Calu3 (cell line): Measurements from ENCODE around the gene MAP2K1. TPM values are rescaled to one million over a fixed set of nuclear protein-coding genes. Genes with fewer than 3 reads are reported as not detected.

Source experiments
- BruUV-seq: library from RNA; stranded (reverse); fragments of 400-500 nt; replicated peaks from 2 replicates; lab custom pipeline; 2021; lab: Mats Ljungman, UMichigan
- CTCF ChIA-PET: fragments of 300-600 bp; sonication (Branson Sonifier 250); formaldehyde crosslinking; loops from one replicate; lab custom pipeline; 2022; ENCODE audit warnings: antibody characterized with exemption; lab: Charles Lee
- DNase-seq: peaks from one replicate; pipeline ENCODE4 v3.0.0; 2022
- H3K27ac Mint-ChIP-seq: one replicate; pipeline ENCODE4 v1.8.0; 2022; ENCODE audit warnings: mixed read lengths; ENCODE audit not compliant: unreplicated experiment
- H3K27me3 Mint-ChIP-seq: one replicate; pipeline ENCODE4 v1.8.0; 2022; ENCODE audit warnings: mixed read lengths; ENCODE audit not compliant: unreplicated experiment
- H3K36me3 Mint-ChIP-seq: one replicate; pipeline ENCODE4 v1.8.0; 2022; ENCODE audit warnings: mild to moderate bottlenecking, moderate library complexity, mixed read lengths; ENCODE audit not compliant: insufficient read depth, unreplicated experiment
- H3K4me1 Mint-ChIP-seq: one replicate; pipeline ENCODE4 v1.8.0; 2022; ENCODE audit warnings: mild to moderate bottlenecking, low read depth, mixed read lengths; ENCODE audit not compliant: unreplicated experiment
- H3K4me3 Mint-ChIP-seq: one replicate; pipeline ENCODE4 v1.8.0; 2022; ENCODE audit warnings: mild to moderate bottlenecking, low read depth, moderate library complexity, mixed read lengths; ENCODE audit not compliant: unreplicated experiment
- H3K9me3 Mint-ChIP-seq: one replicate; pipeline ENCODE4 v1.8.0; 2022; ENCODE audit warnings: low read depth, mixed read lengths; ENCODE audit not compliant: unreplicated experiment
- CTCF ChIP-seq: fragments of 200-600 bp; IDR thresholded peaks from one replicate; pipeline ENCODE4 v1.8.0; 2022; ENCODE audit warnings: antibody characterized with exemption; ENCODE audit not compliant: unreplicated experiment
- intact Hi-C: fragments of 100-400 bp; cut with micrococcal nuclease; formaldehyde crosslinking; loops from one replicate; pipeline ENCODE4 v1.10.0; 2022; ENCODE audit not compliant: unreplicated experiment
- total RNA-seq: library from RNA; stranded (reverse); gene quantifications from 2 replicates; pipeline ENCODE4 v1.2.3, GENCODE V29; 2022

MAP2K1 gene
- total RNA-seq, 1 experiment from 2014 or later = 67.6 TPM

GRCh38 chr15:66405615-66406014 lies 18.9 kb downstream of the MAP2K1 start:
- CTCF ChIA-PET = interaction anchor here (0.6 kb wide), 1 partner anchor 54 kb away, joined by 3 read pairs; no protein-coding TSS in a partner anchor
- H3K27ac Mint-ChIP-seq = no peak overlapping the region
- no peaks in the 10 kb centered on the region for H3K9me3 Mint-ChIP-seq

DNA sequence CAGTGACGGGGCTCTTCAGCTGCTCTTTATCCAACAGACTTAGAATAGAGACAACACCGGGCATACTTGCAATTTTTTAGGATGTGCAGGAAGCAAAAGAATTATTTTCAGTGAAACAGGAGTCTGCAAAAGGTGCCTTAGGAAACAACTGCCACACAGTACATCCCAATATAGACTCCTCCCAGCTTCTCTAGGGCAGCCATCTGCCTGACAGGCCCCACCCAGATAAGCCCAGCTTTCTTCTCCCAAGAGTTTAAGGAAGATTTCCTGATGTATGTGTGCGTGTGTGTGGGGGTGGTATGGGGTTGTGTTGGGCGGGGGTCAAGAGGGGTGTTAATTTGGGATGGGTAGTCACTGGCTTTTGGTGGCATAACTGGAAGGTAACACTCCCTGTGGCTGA lies 21.5 kb downstream of the MAP2K1 start:
- H3K27ac Mint-ChIP-seq = no peak overlapping the region
- H3K4me3 Mint-ChIP-seq = no peak overlapping the region
- DNase-seq = no peak
- TF ChIP-seq CTCF = no peak
- H3K9me3 Mint-ChIP-seq = no peaks in the 10 kb centered on the region
- CTCF ChIA-PET = no interaction called here
- BruUV-seq = no TSS peak
- H3K36me3 Mint-ChIP-seq = no peaks in the 10 kb centered on the region
- H3K4me1 Mint-ChIP-seq = peaks cover 12% of the 10 kb centered on the region
- intact Hi-C loops = no loop called here
- no peaks in the 10 kb centered on the region for H3K27me3 Mint-ChIP-seq

More at GRCh38 chr15:66405615-66406014, 18.9 kb downstream of the MAP2K1 start:
- no peak for DNase-seq
- TF ChIP-seq CTCF = no peak
- H3K27me3 Mint-ChIP-seq = no peaks in the 10 kb centered on the region
- intact Hi-C loops = no loop called here
- peaks cover 15% of the 10 kb centered on the region for H3K4me1 Mint-ChIP-seq
- BruUV-seq = no TSS peak
- H3K4me3 Mint-ChIP-seq = no peak overlapping the region
- peaks cover 5% of the 10 kb centered on the region for H3K36me3 Mint-ChIP-seq

DNA sequence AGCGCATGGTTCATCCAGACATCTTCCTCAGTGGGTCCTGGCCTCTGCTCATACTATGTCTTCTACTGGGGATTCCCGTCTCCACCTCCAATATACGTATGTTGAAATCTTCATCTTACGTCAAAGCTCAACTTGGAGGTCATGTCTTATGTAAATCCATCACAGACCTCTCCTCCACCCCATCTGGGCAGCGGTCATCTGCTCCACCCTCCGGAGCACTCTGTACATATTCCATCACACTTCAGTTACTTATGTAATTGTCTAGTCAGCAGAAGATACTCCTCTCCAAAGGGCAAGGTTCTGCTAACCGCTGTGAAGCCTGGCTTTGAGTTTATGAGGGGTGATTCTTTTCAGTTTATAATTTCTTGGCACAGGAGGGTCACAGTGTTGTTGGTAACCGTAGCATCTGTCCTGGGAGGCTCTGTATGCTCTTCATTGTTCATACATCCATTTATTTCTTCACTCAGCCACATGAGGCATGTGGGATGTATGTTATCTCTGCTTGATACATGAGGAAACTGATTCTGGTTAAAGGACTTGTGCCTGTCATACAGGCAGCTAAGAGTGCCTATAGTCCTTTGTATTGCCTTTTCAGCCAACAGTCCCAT lies 22.1 kb downstream of the MAP2K1 start:
- CTCF ChIA-PET = interaction anchor here (0.6 kb wide), 1 partner anchor 575 kb away, joined by 3 read pairs; no protein-coding TSS in a partner anchor
- H3K27me3 Mint-ChIP-seq = no peaks in the 10 kb centered on the region
- peaks cover 1% of the 10 kb centered on the region for H3K9me3 Mint-ChIP-seq
- no TSS peak for BruUV-seq
- H3K4me3 Mint-ChIP-seq = no peak overlapping the region
- no peaks in the 10 kb centered on the region for H3K36me3 Mint-ChIP-seq
- DNase-seq = no peak
- peaks cover 12% of the 10 kb centered on the region for H3K4me1 Mint-ChIP-seq
- H3K27ac Mint-ChIP-seq = no peak overlapping the region
- no peak for TF ChIP-seq CTCF
- intact Hi-C loops = no loop called here

GRCh38 chr15:66409565-66410108 lies 22.9 kb downstream of the MAP2K1 start:
- intact Hi-C loops = no loop called here
- BruUV-seq = no TSS peak
- Mint-ChIP-seq H3K4me3 (no peak overlapping the region), H3K4me1 (peaks cover 12% of the 10 kb centered on the region), H3K36me3 (no peaks in the 10 kb centered on the region), H3K27ac (no peak overlapping the region), H3K27me3 (no peaks in the 10 kb centered on the region), H3K9me3 (peaks cover 7% of the 10 kb centered on the region)
- TF ChIP-seq CTCF = no peak
- no peak for DNase-seq
- CTCF ChIA-PET = no interaction called here
